ENCODE results near the gene GPR15. TPM values are rescaled to one million over a fixed set of nuclear protein-coding genes. Genes with fewer than 3 reads are reported as not detected.
"Not testable (repeated sequence)": the region's sequence is repeated elsewhere in the genome, so short reads cannot be mapped to it uniquely, and the experiment has no call there.

Gene GPR15
- total RNA-seq, 2 experiments from 2014 or later = 8.4 to 9.6 TPM

GRCh38 chr3:98556164-98557130 lies 24.7 kb downstream of the GPR15 start:
- ChIA-PET POLR2A (interaction anchor here (0.6 to 6.3 kb wide), 17 partner anchors 9 to 468 kb away, joined by 3 to 57 read pairs (median 4); partner anchors contain the start of genes CLDND1 and CPOX), CTCF (interaction anchor here (0.6 to 1.2 kb wide), 3 partner anchors 8 to 34 kb away, joined by 3 read pairs; partner anchors contain the start of gene CLDND1)
- Mint-ChIP-seq H3K27ac (peak overlapping the region; percentile 92), H3K4me3 (peak overlapping the region; percentile 65), H3K4me1 (ENCODE audit: low read depth) (peaks cover 75% of the 10 kb centered on the region), H3K9me3 (no peaks in the 10 kb centered on the region), H3K36me3 (ENCODE audit: low read depth) (no peaks in the 10 kb centered on the region), H3K27me3 (no peaks in the 10 kb centered on the region)
- no peak for TF ChIP-seq CTCF (IDR thresholded peaks at IDR 0.05)
- peak overlapping the region; percentile 54 to 61 for H3K27ac ChIP-seq (ENCODE audit: low read depth in 1 of 2, low read length in 2 of 2)
- ATAC-seq (ENCODE audit: poor library complexity) (peak; percentile 84), DNase-seq (peak in 13 of 14 experiments; percentile 29 to 93 (median 49))
- H3K27me3 ChIP-seq (ENCODE audit: control insufficient read depth in 1 of 2, insufficient read depth in 2 of 2, low read length in 2 of 2) = no peaks in the 10 kb centered on the region
- peak overlapping the region; percentile 32 for H3K4me3 ChIP-seq (ENCODE audit: low read length)
- H3K9me3 ChIP-seq (ENCODE audit: control insufficient read depth in 1 of 2, insufficient read depth in 1 of 2, low read length in 2 of 2) = no peaks in the 10 kb centered on the region
- peaks cover 37% of the 10 kb centered on the region for H3K4me1 ChIP-seq (ENCODE audit: insufficient read depth, low read length)
- H3K36me3 ChIP-seq (ENCODE audit: insufficient read depth, low read length) = no peaks in the 10 kb centered on the region
- intact Hi-C loops (cut with DNase I, micrococcal nuclease) = no loop called here

GRCh38 chr3:98557324-98558010 lies 25.7 kb downstream of the GPR15 start:
- ChIA-PET POLR2A (interaction anchor here (0.7 to 6.3 kb wide), 10 partner anchors 8 to 42 kb away, joined by 3 to 57 read pairs (median 6); partner anchors contain the start of genes CLDND1 and CPOX), CTCF (interaction anchor here (1.2 kb wide), 1 partner anchor 15 kb away, joined by 3 read pairs; no protein-coding TSS in a partner anchor)
- H3K9me3 Mint-ChIP-seq = no peaks in the 10 kb centered on the region
- Histone ChIP-seq H3K27ac (ENCODE audit: low read depth in 1 of 2, low read length in 2 of 2) (peak overlapping the region; percentile 54 to 61), H3K4me1 (ENCODE audit: insufficient read depth, low read length) (peaks cover 39% of the 10 kb centered on the region), H3K36me3 (ENCODE audit: insufficient read depth, low read length) (no peaks in the 10 kb centered on the region), H3K27me3 (ENCODE audit: control insufficient read depth in 1 of 2, insufficient read depth in 2 of 2, low read length in 2 of 2) (no peaks in the 10 kb centered on the region), H3K4me3 (ENCODE audit: low read length) (no peak overlapping the region), H3K9me3 (ENCODE audit: control insufficient read depth in 1 of 2, insufficient read depth in 1 of 2, low read length in 2 of 2) (no peaks in the 10 kb centered on the region)
- H3K36me3 Mint-ChIP-seq (ENCODE audit: low read depth) = no peaks in the 10 kb centered on the region
- H3K27me3 Mint-ChIP-seq = no peaks in the 10 kb centered on the region
- H3K4me3 Mint-ChIP-seq = peak overlapping the region; percentile 74
- peak in 5 of 14 experiments; percentile 6 to 73 (median 59) for DNase-seq
- intact Hi-C loops (cut with DNase I, micrococcal nuclease) = no loop called here
- peak; percentile 25 for ATAC-seq (ENCODE audit: poor library complexity)
- peaks cover 77% of the 10 kb centered on the region for H3K4me1 Mint-ChIP-seq (ENCODE audit: low read depth)
- TF ChIP-seq CTCF (IDR thresholded peaks at IDR 0.05) = no peak
- H3K27ac Mint-ChIP-seq = peak overlapping the region; percentile 92

- Histone ChIP-seq H3K36me3 (ENCODE audit: insufficient read depth, low read length) (no peaks in the 10 kb centered on the region), H3K4me1 (ENCODE audit: insufficient read depth, low read length) (peaks cover 39% of the 10 kb centered on the region), H3K27ac (ENCODE audit: low read depth in 1 of 2, low read length in 2 of 2) (peak overlapping the region; percentile 54 to 61), H3K27me3 (ENCODE audit: control insufficient read depth in 1 of 2, insufficient read depth in 2 of 2, low read length in 2 of 2) (no peaks in the 10 kb centered on the region), H3K4me3 (ENCODE audit: low read length) (no peak overlapping the region), H3K9me3 (ENCODE audit: control insufficient read depth in 1 of 2, insufficient read depth in 1 of 2, low read length in 2 of 2) (no peaks in the 10 kb centered on the region)
- H3K27me3 Mint-ChIP-seq = no peaks in the 10 kb centered on the region
- H3K9me3 Mint-ChIP-seq = no peaks in the 10 kb centered on the region
- no peak for DNase-seq
- ChIA-PET POLR2A (interaction anchor here (0.6 to 4.7 kb wide), 5 partner anchors 14 to 43 kb away, joined by 3 to 39 read pairs (median 4); partner anchors contain the start of genes CLDND1 and CPOX), CTCF (no interaction called here)
- no peak for ATAC-seq (ENCODE audit: poor library complexity)
- H3K27ac Mint-ChIP-seq = peak overlapping the region; percentile 92
- no peak overlapping the region for H3K4me3 Mint-ChIP-seq
- peaks cover 77% of the 10 kb centered on the region for H3K4me1 Mint-ChIP-seq (ENCODE audit: low read depth)
- intact Hi-C loops (cut with DNase I, micrococcal nuclease) = no loop called here
- no peak for TF ChIP-seq CTCF (IDR thresholded peaks at IDR 0.05)
- no peaks in the 10 kb centered on the region for H3K36me3 Mint-ChIP-seq (ENCODE audit: low read depth)
Observed at GRCh38 chr3:98558100-98558827, 26.5 kb downstream of the GPR15 start.

GRCh38 chr3:98559769-98560168 lies 28.0 kb downstream of the GPR15 start:
- H3K27me3 ChIP-seq (ENCODE audit: control insufficient read depth in 1 of 2, insufficient read depth in 2 of 2, low read length in 2 of 2); H3K9me3 ChIP-seq (ENCODE audit: control insufficient read depth in 1 of 2, insufficient read depth in 1 of 2, low read length in 2 of 2); H3K36me3 ChIP-seq (ENCODE audit: insufficient read depth, low read length); H3K27me3 Mint-ChIP-seq; H3K9me3 Mint-ChIP-seq; H3K27ac ChIP-seq (ENCODE audit: low read depth in 1 of 2, low read length in 2 of 2); CTCF ChIA-PET; ATAC-seq (ENCODE audit: poor library complexity); H3K4me3 ChIP-seq (ENCODE audit: low read length); DNase-seq; H3K4me3 Mint-ChIP-seq; H3K27ac Mint-ChIP-seq; H3K36me3 Mint-ChIP-seq (ENCODE audit: low read depth): not testable (repeated sequence)
- H3K4me1 Mint-ChIP-seq (ENCODE audit: low read depth) = peaks cover 80% of the 10 kb centered on the region
- intact Hi-C loops (cut with DNase I, micrococcal nuclease) = loop anchor here in 1 of 2 experiments (5.0 kb wide), 1 partner anchor 38 kb away; no protein-coding TSS in a partner anchor
- peaks cover 43% of the 10 kb centered on the region for H3K4me1 ChIP-seq (ENCODE audit: insufficient read depth, low read length)
- POLR2A ChIA-PET = interaction anchor here (0.6 kb wide), 1 partner anchor 13 kb away, joined by 3 read pairs; no protein-coding TSS in a partner anchor
